Thyroid gland (tissue), 4 donors: ENCODE results near the gene ZAR1L.

Experiments
- POLR2A ChIP-seq, 2 donors: fragments of 450-650 bp; IDR thresholded peaks; one replicate each; pipeline ENCODE4 v1.6.1; 2017; ENCODE audit warnings: antibody characterized with exemption in 2 of 2, mild to moderate bottlenecking in 2 of 2, moderate library complexity in 1 of 2
- TF ChIP-seq, protein P1 (sequence below), 6 experiments: fragments of 200-600 bp in 3 of 6; fragments of 450-650 bp in 3 of 6; sonication (generic) in 3 of 6; IDR thresholded peaks; one replicate each; pipeline ENCODE4 v1.5.1; 2016 to 2019; ENCODE audit warnings: antibody characterized with exemption in 6 of 6, mild to moderate bottlenecking in 2 of 6, inconsistent platforms in 1 of 6, moderate library complexity in 1 of 6

DNA sequence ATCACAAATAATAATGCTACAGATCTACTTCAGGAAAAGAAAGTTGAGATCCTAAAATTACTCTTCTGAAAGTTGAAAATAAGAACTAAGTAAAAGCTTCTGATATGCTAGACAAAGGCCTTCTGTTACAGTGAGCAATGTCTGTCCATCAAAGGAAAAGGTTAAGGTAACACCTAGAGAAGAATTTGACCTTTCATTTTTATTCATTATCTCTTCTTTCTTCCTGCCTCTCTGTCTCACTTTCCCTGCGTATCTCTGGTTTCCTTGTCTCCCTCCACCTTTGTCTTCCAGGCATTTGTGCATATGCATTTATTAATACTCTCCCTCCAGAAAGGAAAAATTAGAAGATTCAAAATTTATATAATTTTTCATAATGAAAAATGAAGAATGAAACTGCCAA, 49.0 kb downstream of the ZAR1L start:
- TF ChIP-seq, protein P1, sequence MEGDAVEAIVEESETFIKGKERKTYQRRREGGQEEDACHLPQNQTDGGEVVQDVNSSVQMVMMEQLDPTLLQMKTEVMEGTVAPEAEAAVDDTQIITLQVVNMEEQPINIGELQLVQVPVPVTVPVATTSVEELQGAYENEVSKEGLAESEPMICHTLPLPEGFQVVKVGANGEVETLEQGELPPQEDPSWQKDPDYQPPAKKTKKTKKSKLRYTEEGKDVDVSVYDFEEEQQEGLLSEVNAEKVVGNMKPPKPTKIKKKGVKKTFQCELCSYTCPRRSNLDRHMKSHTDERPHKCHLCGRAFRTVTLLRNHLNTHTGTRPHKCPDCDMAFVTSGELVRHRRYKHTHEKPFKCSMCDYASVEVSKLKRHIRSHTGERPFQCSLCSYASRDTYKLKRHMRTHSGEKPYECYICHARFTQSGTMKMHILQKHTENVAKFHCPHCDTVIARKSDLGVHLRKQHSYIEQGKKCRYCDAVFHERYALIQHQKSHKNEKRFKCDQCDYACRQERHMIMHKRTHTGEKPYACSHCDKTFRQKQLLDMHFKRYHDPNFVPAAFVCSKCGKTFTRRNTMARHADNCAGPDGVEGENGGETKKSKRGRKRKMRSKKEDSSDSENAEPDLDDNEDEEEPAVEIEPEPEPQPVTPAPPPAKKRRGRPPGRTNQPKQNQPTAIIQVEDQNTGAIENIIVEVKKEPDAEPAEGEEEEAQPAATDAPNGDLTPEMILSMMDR (IDR thresholded peaks at IDR 0.05) = no peak
- no peak for TF ChIP-seq POLR2A (IDR thresholded peaks at IDR 0.05)
